ENCODE measurements around the gene TMEM94.

Gene TMEM94

DNA sequence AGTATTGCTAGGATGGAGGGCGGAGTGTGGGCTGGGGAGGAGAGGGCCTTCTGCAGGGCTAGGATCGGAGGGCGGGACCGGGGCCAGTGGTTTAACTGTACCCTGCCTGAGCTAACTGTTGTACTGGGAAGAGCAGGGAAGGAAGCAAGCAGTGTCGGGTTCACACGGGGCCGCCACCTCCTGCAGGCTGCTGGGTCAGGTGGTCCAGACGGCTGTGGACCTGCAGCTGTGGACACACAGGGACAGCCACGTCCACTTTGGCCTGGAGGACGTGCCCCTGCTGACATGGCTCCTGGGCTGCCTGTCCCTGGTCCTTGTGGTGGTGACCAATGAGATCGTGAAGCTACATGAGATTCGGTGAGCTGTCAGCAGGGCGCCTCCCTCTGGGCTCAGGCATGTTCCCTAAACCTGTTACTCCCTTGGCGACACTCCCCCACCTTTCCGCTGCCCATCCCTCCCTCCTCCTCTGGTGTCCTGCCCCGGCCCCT, 42.3 kb downstream of the TMEM94 start:
- no peak for DNase-seq

DNA sequence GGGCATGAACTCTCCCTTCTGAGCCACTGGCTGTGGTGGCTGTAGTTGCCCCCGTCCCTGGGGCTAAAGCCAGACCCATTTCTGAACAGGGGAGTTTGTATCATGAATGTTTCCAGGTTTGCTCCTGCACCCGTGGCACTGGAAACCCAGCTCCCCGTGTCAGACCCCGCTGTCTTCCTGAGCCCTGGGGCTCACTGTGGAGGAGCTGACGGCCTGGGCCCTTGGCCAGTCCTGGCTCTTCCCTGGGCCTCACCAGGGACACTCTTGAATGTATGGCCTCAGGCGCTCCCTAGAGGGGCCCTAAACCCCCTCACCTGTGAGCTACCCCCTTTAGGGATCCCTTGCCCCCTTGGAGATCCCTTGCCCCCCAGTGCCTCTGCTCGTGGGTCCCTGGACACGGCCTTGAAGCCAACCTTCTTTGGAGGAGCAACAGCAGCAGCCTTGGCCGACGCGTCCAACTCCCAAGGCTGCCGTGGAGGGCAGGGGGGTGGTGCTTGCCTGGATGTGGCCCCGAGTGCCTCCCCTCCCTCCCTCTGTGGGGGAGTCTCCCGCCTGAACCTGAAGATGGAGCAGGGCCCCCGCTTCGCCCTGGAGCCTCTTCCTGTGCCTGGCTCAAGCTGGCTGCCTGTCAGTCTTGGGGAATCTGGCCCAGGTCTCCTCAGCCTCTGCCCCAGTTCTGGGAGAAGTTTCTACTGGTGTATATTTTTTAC, 43.0 kb downstream of the TMEM94 start:
- DNase-seq: no peak

DNA sequence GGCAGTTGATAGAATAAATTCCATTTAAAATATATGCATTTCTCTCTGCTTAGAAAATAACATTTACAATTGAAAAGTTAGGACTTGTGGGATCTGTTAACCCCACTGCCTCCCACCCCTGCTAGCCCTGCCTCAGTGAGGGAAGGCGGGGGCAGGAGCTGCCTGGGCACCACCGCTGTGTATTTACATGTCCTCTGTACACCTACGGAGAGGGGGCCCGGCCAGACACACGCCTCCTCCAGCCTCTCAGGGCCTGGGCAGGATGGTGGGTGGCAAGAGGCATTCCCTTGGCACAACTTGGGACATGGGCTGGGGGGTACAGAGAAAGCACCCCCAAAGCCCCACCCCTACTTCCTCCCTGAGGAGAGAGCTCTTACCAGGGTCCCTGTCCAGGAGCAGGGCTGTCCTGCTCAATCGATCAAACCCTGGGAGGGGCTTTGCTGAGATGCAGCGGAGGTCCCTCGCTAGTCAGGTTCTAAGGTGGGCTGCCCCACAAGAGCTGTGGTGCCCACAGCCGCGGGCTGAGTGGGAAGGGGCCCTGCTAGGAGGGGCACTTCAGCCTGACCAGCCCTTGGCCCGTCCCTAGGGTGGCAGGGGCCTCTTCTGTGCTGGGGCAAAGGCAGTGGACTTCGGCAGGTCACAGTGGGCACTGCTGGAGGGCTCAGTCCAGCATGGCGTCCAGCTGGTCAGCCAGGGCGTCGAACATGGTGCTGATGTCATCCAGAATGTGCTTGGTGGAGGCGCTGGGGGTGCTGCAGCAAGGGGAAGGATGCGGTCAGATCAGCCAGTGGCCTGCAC, 44.2 kb downstream of the TMEM94 start:
- DNase-seq: no peak

DNA sequence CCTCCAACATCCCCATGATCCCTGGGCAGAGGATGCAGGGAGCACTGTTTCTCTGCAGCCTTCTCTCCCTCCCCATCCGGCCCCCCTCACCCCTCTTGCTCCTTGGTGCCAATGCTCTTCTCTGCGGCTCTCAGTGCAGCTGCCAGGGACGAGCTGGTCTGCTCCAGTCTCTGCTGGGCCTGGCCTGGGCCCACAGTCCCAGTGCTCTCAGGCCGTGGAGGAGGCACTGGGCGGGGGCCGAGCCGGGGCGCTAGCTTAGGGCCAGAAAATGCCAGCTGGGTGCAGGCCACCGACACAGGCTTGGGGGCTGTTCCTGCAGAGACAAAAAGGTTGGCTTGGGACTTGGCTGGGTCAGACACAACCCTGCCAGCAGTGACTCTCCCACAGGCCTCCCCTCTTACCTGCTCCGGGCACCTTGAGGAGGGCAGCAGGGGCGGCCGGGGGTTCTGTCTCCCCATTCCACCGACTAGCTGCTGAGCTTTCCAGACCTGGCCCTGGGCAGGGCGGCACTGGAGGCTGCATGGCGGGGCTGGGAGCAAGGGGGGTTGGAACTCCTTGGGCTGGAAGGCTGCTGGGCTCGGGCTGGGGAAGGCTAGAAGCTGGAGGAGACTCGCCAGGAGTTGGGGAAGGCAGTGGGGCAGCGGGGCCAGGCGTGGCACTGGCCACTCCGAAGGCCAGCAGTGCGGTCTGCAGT, 45.1 kb downstream of the TMEM94 start:
- DNase-seq: no peak

DNA sequence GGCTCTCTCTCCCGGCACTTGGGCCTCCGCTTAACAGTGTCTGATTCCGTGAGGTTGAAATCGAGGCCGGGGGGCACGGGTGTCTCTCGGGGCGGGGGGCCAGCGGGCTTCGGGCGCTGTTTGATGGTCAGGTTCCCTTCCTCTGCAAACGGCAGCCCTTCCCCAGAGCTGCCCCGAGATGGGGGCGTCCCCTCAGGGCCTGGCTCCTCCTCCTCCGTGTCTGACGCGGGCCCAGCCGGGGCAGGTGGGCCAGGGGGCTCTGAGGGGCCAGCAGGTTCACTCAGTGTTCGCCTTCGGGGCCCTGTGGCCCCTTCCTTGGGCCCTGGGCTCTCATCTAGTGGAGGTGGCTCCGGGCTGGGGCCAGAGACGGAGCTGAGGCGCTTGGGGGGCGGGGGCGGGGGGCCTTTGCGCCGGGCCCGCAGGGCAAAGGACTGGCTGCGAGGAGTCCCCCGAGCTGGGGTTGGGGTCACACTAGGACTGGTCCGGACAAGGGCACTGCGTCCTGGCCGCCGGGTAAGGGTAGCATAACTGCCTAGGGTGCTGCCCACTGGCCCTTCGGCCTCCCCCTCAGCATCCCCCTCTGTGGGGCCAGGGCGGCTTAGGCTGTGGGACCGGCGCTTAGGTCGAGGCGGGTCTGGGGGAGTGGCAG, 45.8 kb downstream of the TMEM94 start:
- no peak for DNase-seq

DNA sequence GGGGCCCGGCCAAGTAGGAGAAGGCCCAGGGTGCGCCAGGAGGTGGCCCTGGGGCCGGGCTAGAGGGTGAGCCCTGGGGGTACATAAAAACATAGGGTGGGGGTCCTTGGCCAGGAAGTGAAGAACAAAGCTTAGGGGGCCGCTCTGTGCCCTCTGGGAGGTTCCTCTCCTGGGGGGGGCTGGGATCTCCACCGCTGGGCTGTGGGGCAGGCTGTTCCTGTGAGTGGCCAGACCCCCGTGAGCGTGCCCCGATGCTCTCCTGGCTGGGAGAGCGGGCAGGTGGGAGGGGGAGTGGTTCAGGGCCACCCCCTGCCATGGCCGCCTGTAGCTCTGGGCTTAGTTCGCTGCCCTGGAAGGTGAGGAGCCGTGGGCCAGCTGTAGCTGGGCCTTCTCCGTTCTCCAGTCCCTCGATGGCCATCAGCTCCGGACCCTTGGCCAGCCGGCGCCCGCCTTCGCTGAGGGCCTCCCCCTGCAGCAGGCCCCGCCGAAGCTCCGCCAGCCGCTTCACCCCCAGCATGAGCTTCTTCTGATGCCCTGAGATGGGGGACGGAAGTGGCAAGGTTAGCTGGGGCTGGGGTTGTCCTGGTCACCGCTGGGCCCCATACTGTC, 46.4 kb downstream of the TMEM94 start:
- no peak for DNase-seq

DNA sequence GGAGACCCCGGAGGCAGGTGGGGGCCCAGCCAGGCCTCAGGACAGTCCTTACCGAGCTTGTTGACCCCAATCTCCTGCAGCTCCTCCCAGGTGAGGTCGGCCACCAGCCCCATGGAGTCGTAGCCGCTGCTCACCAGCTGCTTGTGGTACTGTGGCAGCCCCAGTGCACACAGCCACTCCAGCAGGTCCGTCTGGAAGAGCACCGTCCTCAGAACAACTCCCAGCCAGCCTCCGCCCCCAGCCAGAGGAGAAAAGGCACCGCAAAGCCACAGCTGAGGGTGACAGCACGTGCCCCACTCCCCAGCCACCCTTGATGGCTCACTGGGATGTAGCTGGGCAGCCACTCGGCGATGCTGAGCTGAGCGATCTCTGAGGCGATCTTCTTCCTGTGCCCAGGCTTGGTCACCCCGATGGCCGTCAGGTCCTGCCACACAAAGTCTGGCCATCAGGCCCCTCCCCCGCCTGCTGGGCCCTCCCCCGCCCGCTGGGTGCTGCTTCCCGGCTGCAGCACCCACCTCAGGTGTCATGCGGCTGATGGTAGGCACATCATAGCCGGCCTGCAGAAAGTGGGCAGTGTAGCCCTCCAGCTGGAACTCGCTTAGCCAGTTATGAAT, 47.0 kb downstream of the TMEM94 start:
- no peak for DNase-seq

DNA sequence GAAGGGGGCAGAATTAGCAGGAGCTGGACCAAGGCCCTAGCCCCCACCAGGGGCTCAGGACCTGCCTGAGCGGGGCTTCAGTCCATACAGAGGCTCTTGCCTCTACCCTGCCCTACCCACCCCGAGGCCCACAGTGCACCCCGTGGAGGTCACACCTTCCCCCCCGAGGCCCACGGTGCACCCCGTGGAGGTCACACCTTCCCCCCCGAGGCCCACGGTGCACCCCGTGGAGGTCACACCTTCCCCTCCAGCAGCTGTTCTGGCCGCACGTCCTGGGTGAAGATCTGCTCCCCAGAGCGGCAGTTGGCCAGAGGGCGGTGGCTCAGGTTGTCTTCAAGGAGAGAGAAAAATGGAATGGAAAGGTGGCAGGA, 47.5 kb downstream of the TMEM94 start:
- no peak for DNase-seq

DNA sequence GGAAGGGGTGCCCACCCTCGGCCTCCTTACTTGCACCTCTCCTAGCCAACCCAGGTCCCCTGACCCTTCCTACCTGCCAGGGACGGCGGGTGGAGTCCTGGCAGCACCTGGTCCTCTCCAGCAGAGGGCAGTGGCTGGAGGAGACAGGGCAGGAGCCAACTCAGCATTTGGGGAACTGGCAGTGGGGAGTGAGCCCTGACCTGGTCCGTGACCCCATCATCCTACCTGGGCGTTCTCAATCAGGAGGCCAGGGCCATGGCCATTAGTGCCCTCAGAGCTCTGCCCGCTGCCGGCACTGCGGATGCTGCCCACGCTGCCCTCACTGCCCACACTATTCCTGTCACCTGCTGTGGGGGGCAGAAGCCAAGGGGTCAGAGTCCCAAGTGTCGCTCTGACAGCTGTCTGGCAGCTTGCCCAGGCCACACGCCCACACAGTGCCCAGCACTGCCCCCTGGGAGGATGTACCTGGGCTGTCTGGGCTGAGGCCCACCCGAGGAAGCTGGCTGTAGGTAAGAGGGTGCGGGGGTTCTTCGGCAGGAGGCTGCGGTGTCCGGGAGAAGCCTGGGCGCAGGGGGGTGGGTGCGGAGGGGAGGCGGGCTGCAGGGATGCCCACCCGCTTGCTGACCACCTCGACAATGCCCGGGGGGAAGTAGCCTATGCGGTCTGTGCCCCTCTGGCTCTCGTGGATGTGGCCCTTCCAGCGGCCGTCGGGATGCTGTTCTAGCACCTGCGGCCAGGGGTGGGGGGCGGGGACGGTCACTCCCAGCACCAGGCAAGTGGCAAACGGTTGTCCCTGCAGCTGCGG, 48.1 kb downstream of the TMEM94 start:
- DNase-seq: no peak

DNA sequence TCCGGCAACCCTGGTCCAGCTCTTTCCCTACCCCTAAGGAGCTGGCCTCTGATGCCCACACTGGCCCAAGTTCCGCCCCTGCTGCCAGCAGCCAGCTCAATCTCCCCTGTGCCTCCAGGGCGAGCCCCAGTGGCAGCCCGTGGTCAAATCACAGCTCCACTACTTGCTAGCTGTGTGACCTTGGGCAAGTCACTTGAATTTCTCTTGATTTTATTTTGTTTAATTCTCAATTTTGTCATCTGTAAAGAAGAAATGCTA, 48.6 kb downstream of the TMEM94 start:
- DNase-seq: no peak

DNA sequence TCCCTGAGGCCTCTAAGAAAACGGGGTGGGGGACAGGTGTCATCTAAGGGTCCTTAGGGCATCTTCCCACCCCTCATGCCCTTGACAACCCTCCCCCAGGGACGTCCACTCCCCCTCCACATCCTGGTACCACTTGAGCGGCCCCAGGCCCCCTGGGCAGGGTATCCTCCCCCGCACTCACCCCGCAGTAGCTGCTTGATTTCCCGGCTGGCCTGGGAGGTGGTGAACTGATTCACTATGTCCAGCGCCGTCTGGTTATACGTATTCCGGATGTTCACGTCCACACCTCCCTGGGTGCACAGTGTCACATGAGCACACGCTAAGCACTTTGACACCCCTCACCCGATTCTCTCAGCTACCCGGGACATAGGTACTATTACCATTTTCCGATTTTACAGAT, 49.2 kb downstream of the TMEM94 start:
- no peak for DNase-seq

DNA sequence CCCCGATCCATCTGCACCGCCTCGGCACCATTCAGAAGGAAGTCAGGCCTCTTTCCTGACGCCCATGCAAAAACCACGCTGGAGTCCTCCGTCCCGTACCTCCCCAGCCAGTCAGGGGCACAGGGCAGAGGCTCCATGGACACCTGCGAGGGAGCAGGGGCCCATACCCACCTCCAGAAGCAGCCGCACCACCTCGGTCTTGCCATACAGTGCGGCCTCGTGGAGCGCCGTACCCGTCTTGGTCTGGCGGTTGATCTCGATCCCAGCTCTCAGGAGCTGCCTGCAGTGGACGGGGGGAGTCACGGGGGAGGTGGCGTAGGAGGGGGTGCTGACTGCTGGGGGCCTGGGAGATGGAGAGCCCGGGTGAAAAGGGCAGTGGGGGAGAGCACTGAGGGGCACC, 49.7 kb downstream of the TMEM94 start:
- no peak for DNase-seq

DNA sequence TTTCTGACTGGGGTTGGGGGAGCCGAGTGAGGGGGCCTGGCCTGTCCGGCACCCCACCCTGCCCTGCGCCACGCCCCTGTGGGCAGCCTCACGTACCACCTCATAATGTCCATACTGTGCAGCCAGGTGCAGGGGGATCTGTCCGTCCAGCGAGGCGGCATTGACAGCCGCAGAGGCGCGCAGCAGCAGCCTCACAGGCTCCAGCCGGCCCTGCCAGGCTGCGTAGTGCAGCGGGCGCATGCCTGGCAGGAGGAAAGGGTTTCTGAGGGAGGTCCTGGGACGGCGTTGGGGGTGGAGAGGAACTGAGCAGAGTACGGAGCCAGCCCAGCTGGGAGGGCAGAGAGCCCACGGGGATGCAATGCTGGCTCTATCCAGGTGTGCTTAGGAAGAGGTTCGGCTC, 50.5 kb downstream of the TMEM94 start:
- DNase-seq: no peak

DNA sequence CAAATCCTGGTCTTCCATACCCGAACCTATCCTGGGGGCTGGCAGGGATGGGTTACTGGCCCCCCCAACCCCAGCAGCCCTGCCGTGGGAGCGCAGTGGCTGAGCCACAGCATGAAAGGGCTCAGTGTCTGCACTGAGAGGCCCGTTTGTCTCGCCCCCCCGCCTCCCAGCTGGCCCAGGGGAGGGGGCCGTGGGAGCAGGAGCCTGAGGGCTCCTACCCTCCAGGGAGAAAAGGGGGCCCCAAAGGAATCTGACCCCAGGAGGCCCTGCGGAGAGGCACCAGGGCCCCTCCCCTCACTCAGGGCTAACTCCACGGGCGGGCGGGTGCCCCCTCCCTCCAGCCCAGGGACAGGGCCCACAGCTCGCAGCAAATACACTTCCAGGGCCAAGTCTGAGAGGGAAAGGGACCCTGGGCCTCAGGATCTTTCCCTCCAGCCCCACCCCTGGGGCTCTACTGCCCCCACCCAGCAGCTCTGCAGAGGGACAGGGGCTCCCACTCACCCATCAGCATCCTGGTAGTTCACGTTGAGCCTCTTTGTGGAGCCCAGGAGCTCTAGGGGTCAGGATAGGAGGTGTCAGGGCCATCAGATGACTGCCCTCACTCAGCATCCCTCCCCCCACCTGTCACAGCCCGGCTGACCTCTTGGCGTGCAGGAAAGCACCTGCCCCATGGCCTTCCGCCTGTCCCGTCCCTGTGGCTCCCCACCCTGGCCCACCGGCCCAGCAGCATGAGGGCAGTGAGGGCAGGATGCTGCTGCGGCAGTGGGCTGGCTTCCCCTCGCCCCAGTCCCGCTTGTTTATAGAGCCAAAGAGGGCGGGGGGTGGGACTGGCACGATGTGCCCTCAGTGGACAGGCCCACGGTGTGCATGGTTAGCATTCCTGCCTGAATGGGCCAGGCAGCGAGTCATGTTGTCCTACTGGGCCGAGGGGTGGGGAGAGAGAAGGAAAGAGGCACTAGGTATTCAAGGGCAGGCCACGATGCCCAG, 51.6 kb downstream of the TMEM94 start:
- no peak for DNase-seq

DNA sequence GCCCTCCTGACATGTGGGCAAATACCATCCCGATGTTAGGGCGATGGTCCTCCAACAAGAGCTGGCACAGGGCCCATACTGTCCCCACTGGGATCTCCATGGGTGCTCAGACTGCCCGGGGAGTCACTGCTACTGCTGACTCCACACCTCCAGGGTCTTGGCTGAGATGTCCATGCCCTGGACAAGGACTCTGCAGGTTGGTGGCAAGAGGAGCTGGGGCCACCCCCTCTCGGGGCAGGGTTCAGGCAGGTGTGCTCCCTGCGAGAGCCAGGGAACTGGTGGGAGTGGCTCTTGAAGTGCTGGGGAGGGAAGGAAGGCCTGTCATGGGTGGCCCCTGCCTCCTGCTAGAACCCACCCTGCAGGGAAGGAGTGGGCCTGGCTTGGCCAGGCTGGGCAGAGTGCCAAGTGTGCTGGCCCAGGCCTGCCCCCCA, 52.5 kb downstream of the TMEM94 start:
- no peak for DNase-seq

DNA sequence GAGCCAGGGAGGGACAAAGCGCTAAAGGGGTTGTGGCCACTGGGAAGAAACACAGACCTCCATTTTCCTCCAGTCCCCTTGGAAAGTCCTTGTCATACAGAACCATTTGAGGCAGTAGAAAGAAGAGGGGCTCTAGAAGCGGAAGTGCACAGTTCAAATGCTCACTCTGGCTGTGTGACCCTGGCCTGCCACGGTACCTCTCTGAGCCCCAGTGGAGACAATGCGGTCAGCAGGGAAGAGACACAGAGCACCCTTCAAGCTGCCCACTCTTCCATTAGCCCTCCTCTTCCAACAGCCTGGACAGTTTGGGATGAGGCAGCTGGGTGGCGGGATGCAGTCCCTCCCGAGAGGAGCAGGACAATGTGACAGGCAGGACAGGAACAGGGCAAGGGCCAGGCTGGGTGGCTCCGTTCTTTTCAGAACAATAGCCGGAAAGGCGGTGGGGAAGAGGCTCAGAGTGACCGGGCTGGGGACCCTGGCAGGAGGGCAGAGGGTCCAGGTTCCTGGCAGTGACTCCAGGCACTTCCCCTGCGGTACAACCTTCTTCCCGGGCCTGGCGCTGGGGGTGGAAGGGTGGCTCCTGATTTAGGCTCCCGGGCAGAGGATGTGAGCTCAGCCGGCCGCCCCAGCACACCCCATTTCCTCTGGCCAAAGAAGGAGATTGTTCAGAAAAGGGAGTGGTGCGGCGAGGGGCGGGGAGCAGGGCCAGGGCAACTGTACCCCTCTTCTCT, 53.3 kb downstream of the TMEM94 start:
- no peak for DNase-seq

DNA sequence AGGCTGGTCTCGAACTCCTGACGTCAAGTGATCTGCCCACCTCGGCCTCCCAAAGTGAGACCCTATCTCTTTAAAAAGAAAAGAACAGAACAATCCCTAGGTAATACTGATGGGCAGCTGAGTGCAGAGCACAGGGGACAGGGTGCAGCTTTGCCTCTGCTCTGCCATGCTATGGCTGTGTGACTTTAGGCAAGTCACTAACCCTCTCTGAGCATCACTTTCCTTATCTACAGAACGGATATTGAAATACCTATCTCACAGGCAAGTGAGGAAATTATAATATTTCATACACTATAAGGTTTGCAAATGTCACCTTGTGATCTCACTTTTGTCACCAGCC, 54.8 kb downstream of the TMEM94 start:
- no peak for DNase-seq

DNA sequence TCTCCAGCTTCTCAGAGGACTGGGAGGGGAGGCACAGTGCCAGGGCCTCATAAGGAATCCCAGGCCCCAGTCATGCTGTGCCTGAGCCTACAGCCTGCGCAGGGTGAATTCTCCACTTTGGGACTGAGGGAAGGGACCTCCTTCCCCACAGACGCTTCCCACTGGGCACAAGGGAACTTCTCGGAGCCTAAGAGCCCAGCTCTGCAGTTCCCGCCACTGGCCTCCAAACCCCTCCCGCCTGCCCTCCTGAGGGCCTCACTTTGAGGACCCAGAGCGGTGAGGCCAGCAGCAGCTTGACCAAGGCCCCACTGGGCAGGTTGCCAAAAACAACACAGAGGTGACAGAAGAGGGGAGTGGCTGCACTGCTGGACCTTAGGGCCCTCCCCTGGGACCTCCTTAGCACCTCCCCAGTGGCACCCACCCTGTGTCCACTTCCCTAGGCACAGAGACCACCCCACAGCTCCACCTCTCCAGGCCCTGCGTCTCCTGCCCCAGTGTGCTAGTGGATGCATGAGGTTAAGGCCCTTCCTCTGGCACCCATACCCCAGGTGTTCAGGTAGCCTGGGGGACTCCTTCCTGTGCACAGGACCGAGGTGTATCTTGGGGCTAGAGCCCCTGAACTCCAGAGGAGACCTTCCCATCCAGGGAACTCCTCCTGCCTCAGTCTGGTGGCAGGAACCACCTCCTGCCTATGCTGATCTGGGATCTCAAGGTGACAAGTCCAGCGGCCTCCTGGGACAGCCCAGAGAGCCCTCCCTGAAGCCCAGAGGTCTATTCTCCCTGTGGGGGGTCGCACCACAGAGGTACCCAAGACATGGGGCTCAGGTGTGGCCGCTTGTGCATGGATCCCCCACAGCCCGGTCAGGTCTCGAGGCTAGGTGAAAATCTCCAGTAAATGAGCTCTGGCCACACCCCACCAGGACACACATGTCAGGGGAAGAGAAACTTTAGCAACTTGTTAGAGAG, 55.5 kb downstream of the TMEM94 start:
- DNase-seq: no peak
